CD4-positive, alpha-beta T cell treated with Interleukin-17A for 1 hour (primary cell): ENCODE data around the gene AVPR2.

Source experiments
- DNase-seq: peaks from one replicate; pipeline ENCODE4 v3.0.0-alpha.2; 2020

Gene AVPR2

GRCh38 chrX:153953892-153954557, 49.6 kb downstream of the AVPR2 start:
- DNase-seq, result no peak

GRCh38 chrX:153954558-153955227, 50.2 kb downstream of the AVPR2 start:
- DNase-seq, result no peak

- DNase-seq, result no peak
These were observed 50.8 kb downstream of the AVPR2 start for GRCh38 chrX:153955228-153955732.

- DNase-seq, result no peak
These were observed 51.8 kb downstream of the AVPR2 start for GRCh38 chrX:153956044-153956907.
